ENCODE data around the gene CIP2A.

CIP2A gene

DNA sequence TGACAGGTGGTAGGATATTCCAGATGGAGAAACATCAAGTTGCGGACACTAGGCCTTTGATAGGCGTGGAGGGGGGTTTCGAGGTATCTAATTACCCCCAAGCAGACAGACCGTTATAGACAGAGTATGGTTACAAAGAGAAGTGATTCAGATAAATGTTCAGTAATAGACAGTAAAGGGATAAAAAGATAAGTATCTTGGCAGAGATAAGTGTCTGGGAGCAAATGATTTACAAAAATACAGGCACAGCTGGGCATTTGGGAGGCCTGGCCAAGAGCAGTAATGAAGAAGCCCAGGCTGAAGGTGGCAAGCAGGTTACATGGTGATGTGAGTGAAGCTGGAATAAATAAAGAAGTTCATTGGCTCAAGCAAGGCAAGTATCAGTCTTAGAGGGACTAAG is 78.2 kb downstream of the CIP2A start:
- no peak for DNase-seq (ENCODE audit: low read depth in 2 of 2)

DNA sequence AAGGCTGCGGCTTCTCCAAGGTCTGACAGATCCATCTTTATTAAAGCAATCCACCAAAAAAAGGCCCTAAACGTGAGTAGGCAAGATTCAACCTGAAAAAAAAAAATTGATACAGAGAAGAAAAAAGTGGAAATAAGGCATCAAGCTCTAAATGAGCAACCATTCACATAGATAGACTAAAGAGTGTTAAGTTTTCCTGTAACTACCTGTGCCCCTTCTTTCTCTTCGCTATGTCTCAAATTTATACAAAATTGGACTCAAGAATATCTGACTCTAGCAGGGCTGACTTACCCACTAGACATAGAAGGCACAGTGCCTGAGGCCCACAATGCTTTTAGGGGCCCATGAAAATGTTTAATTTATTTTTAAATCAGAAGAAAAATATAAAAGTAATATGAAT is 78.7 kb downstream of the CIP2A start, which contains the start of gene MYH15:
TSS of gene MYH15 (minus strand) at position 101 of the 400 bp plus-strand sequence. CDS start at position 35, 66 bp downstream.
- DNase-seq (ENCODE audit: low read depth in 2 of 2) = no peak

DNA sequence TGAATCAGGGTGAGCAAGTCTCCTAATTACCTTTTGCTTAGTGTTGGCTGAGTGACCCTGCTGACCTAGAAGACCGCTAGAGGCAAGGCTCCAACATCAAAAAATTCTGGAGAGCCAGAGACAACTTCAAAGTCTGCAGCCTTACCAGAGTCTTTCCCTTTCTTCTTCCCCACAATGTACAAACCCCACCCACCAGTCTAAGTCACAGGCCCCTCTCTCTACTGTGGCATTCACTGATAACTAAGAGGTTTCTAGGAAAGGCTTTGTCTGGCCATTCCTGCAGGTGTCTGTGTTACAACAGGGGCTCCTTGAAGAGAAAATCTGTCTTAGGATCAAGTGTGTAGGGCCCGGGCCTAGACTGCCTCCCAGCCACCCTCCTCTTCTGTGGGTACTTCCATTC is 79.4 kb downstream of the CIP2A start:
- no peak for DNase-seq (ENCODE audit: low read depth in 2 of 2)

GRCh38 chr3:108509263-108509662 is 80.0 kb downstream of the CIP2A start:
- no peak for DNase-seq (ENCODE audit: low read depth in 2 of 2)

GRCh38 chr3:108507902-108508301 is 81.3 kb downstream of the CIP2A start:
- DNase-seq (ENCODE audit: low read depth in 2 of 2) = no peak

DNA sequence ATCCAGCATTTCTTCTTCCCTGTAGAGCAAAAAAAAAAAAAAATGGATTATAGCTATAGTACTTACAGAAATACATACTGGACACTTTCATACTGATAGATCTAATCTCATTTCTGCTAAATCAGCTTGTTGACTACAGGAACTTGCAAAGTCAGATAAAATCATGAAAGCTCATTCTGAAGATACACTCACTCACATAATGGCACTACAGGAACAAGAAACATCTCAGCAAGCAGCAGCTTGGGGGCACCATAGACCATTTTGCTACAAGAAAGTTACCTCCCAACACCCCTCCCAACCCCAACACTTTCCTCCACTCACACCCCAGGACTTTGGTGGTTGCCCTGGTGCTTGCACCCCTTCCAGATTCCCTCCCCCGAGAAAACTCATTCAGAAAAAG is 83.4 kb downstream of the CIP2A start:
- no peak for DNase-seq (ENCODE audit: low read depth in 2 of 2)

- DNase-seq (ENCODE audit: low read depth in 2 of 2) = no peak
Measured at GRCh38 chr3:108503722-108504121, 85.5 kb downstream of the CIP2A start.

GRCh38 chr3:108501535-108501934 is 87.7 kb downstream of the CIP2A start:
- no peak for DNase-seq (ENCODE audit: low read depth in 2 of 2)

- no peak for DNase-seq (ENCODE audit: low read depth in 2 of 2)
Measured at GRCh38 chr3:108500728-108501127, 88.5 kb downstream of the CIP2A start.
